GM12878 (cell line): ENCODE results near the gene STRBP. TPM values are rescaled to one million over a fixed set of nuclear protein-coding genes. Genes with fewer than 3 reads are reported as not detected.

ENCODE experiments used
- ATAC-seq: fragments of 200-7000 bp; cut with Tn5 transposase; 3 replicates; pipeline ENCODE4 v1.9.1; 2020; ENCODE audit warnings: mild to moderate bottlenecking, moderate library complexity
- BruUV-seq: library from RNA; stranded (reverse); fragments of 400-500 nt; replicated peaks from 2 replicates; lab custom pipeline; 2021; lab: Mats Ljungman, UMichigan
- CTCF ChIA-PET: fragments of 300-600 bp; sonication (Branson Sonifier 250); formaldehyde crosslinking; extraction: SDS; loops from one replicate; lab custom pipeline; 2021; ENCODE audit warnings: inconsistent platforms; lab: Yijun Ruan, JAX
- POLR2A ChIA-PET: fragments of 350-600 bp; formaldehyde crosslinking; extraction: SDS; loops from one replicate; lab custom pipeline; 2021; ENCODE audit warnings: inconsistent platforms; lab: Charles Lee
- RAD21 ChIA-PET: fragments of 300-600 bp; sonication (Branson Sonifier 250); formaldehyde crosslinking; loops from one replicate; lab custom pipeline; 2023; ENCODE audit warnings: antibody characterized with exemption; ENCODE audit not compliant: unreplicated experiment; lab: Charles Lee
- SMC1A ChIA-PET: fragments of 300-600 bp; sonication (Branson Sonifier 250); formaldehyde crosslinking; loops from one replicate; lab custom pipeline; 2023; ENCODE audit not compliant: unreplicated experiment, uncharacterized antibody; lab: Charles Lee
- DNase-seq: peaks from one replicate; pipeline ENCODE4 v3.0.0-alpha.2; 2011; ENCODE audit warnings: low read depth, low spot score
- FAIRE-seq: peaks from 3 replicates; lab custom pipeline; 2011; peaks lifted over from hg19 to GRCh38; lab: Jason Lieb, UNC
- H2AFZ ChIP-seq: 2 replicates; pipeline ENCODE4 v1.6.0; 2011; ENCODE audit warnings: low read depth, low read length, control low read depth; ENCODE audit not compliant: control insufficient read depth
- H3K27ac ChIP-seq: 2 replicates; pipeline ENCODE4 v1.5.1; 2011; ENCODE audit warnings: control low read depth; ENCODE audit not compliant: control insufficient read depth, insufficient read depth
- H3K27me3 ChIP-seq, 2 experiments: replicated peaks in 1 of 2; 2 replicates each; pipeline versions ENCODE4 v1.6.0 to v1.6.1; 2011; ENCODE audit warnings: low read length in 1 of 2; ENCODE audit not compliant: control insufficient read depth in 2 of 2, insufficient read depth in 2 of 2
- H3K36me3 ChIP-seq, 2 experiments: 2 replicates each; pipeline ENCODE4 v1.5.1; 2011; ENCODE audit warnings: low read length in 1 of 2; ENCODE audit not compliant: control insufficient read depth in 2 of 2, insufficient read depth in 2 of 2
- H3K4me1 ChIP-seq: 2 replicates; pipeline ENCODE4 v1.6.1; 2011; ENCODE audit warnings: mild to moderate bottlenecking, low read length, moderate library complexity, mixed read lengths; ENCODE audit not compliant: control insufficient read depth, insufficient read depth
- H3K4me2 ChIP-seq: 2 replicates; pipeline ENCODE4 v1.6.0; 2011; ENCODE audit warnings: control low read depth; ENCODE audit not compliant: control insufficient read depth, insufficient read depth
- H3K4me3 ChIP-seq: fragments of 200-600 bp; sonication (generic); 2 replicates; pipeline ENCODE4 v1.5.1; 2016
- H3K79me2 ChIP-seq: 2 replicates; pipeline ENCODE4 v1.6.0; 2011; ENCODE audit warnings: low read length; ENCODE audit not compliant: control insufficient read depth, insufficient read depth
- H3K9ac ChIP-seq: 2 replicates; pipeline ENCODE4 v1.8.0; 2011; ENCODE audit warnings: low read length, control low read depth, mixed read lengths; ENCODE audit not compliant: control insufficient read depth, insufficient read depth
- H3K9me3 ChIP-seq: replicated peaks from 3 replicates; pipeline ENCODE4 v1.5.1; 2011; ENCODE audit warnings: mild to moderate bottlenecking, low read length; ENCODE audit not compliant: control insufficient read depth, insufficient read depth
- H4K20me1 ChIP-seq: 2 replicates; pipeline ENCODE4 v1.6.0; 2011; ENCODE audit not compliant: control insufficient read depth, insufficient read depth
- ATF7 ChIP-seq: fragments of 450-650 bp; IDR thresholded peaks from 2 replicates; pipeline ENCODE4 v1.6.1; 2016; ENCODE audit warnings: low read depth, mild to moderate bottlenecking
- CBFB ChIP-seq: IDR thresholded peaks from 2 replicates; pipeline ENCODE4 v1.6.1; 2016; ENCODE audit warnings: antibody characterized with exemption, low read depth
- CHD1 ChIP-seq: IDR thresholded peaks from 2 replicates; pipeline ENCODE4 v1.6.1; 2012; ENCODE audit warnings: low read depth, low read length, improper control_type of control experiment
- MEF2B ChIP-seq: fragments of 450-650 bp; IDR thresholded peaks from 2 replicates; pipeline ENCODE4 v1.6.1; 2018; ENCODE audit warnings: mild to moderate bottlenecking, moderate library complexity; ENCODE audit not compliant: partially characterized antibody, poor library complexity, severe bottlenecking
- NBN ChIP-seq: fragments of 450-650 bp; IDR thresholded peaks from 2 replicates; pipeline ENCODE4 v1.6.1; 2016
- NR2C1 ChIP-seq: fragments of 450-650 bp; IDR thresholded peaks from 2 replicates; pipeline ENCODE4 v1.6.1; 2017; ENCODE audit warnings: antibody characterized with exemption, mild to moderate bottlenecking, moderate library complexity
- NR2F1 ChIP-seq: fragments of 450-650 bp; conservative IDR thresholded peaks from 2 replicates; pipeline ENCODE4 v1.6.1; 2017; ENCODE audit warnings: mild to moderate bottlenecking
- POLR2A ChIP-seq: IDR thresholded peaks from 2 replicates; pipeline ENCODE4 v1.6.1; 2011; ENCODE audit warnings: low read depth, mild to moderate bottlenecking, low read length
- POLR2AphosphoS2 ChIP-seq: IDR thresholded peaks from 2 replicates; pipeline ENCODE4 v1.6.1; 2011; ENCODE audit warnings: low read depth, mild to moderate bottlenecking, low read length, improper control_type of control experiment, moderate library complexity
- YBX1 ChIP-seq: fragments of 450-650 bp; IDR thresholded peaks from 2 replicates; pipeline ENCODE4 v1.6.1; 2016; ENCODE audit warnings: antibody characterized with exemption
- ZBTB11 ChIP-seq: fragments of 450-650 bp; formaldehyde crosslinking; IDR thresholded peaks from 2 replicates; pipeline ENCODE4 v1.5.0; 2022; ENCODE audit warnings: mild to moderate bottlenecking, missing genetic modification characterization
- ZNF217 ChIP-seq: fragments of 450-650 bp; IDR thresholded peaks from 2 replicates; pipeline ENCODE4 v1.6.1; 2017; ENCODE audit warnings: antibody characterized with exemption, mild to moderate bottlenecking
- WGBS: methylation state at CpG from one replicate; pipeline ENCODE4 v1.1.6; 2016; ENCODE audit warnings: low lambda C conversion rate; ENCODE audit not compliant: insufficient replicate concordance, insufficient coverage; ENCODE audit errors: missing lambda C conversion rate; 5-methylcytosine and 5-hydroxymethylcytosine counted together
- in situ Hi-C: fragments of 300-500 bp; cut with MboI; formaldehyde crosslinking; loops from 9 replicates; pipeline ENCODE4 v1.14.3; 2018; ENCODE audit warnings: mixed read lengths
- intact Hi-C: fragments of 100-400 bp; cut with micrococcal nuclease; formaldehyde crosslinking; loops from one replicate; pipeline ENCODE4 v1.14.2; 2022; ENCODE audit not compliant: unreplicated experiment
- polyA plus RNA-seq, 11 experiments: library from polyadenylated mRNA; depleted of rRNA in 4 of 11; unstranded in 6 of 11; stranded (reverse) in 5 of 11; fragments of >200 nt; fragmentation: Nextera tagmentation in 4 of 11; fragmentation: Illumina TruSeq in 1 of 11; extraction: Ambion mirVana in 4 of 11; extraction: Trizol in 1 of 11; gene quantifications; 1 replicate in 1 of 11; 2 replicates in 10 of 11; pipeline versions ENCODE4 v1.2.1 to v1.2.3, GENCODE V29; 2011 to 2016; ENCODE audit warnings: inconsistent platforms in 2 of 11, missing spikeins in 2 of 11, low read depth in 1 of 11
- total RNA-seq, 4 experiments: library from RNA; depleted of rRNA in 3 of 4; stranded (reverse); fragments of >200 nt in 3 of 4; fragmentation: Illumina TruSeq in 1 of 4; extraction: Trizol in 1 of 4; gene quantifications; 2 replicates each; pipeline versions ENCODE4 v1.2.1 to v1.2.3, GENCODE V29; 2013 to 2021
- TF ChIP-seq, protein P1 (sequence below): IDR thresholded peaks from 2 replicates; pipeline ENCODE4 v1.6.1; 2012; ENCODE audit warnings: improper control_type of control experiment, low read depth, low read length; ENCODE audit not compliant: insufficient replicate concordance
- TF ChIP-seq, protein P2 (sequence below): fragments of 150-350 bp; IDR thresholded peaks from 2 replicates; pipeline ENCODE4 v1.6.1; 2016; ENCODE audit warnings: low read depth, low read length

Gene STRBP
- total and polyA plus RNA-seq, 10 of the 15 experiments (the other 5 are each of a cell fraction or from before 2014, with no cell fraction given), result 31.0 to 96.8 (median 71.4) TPM

DNA sequence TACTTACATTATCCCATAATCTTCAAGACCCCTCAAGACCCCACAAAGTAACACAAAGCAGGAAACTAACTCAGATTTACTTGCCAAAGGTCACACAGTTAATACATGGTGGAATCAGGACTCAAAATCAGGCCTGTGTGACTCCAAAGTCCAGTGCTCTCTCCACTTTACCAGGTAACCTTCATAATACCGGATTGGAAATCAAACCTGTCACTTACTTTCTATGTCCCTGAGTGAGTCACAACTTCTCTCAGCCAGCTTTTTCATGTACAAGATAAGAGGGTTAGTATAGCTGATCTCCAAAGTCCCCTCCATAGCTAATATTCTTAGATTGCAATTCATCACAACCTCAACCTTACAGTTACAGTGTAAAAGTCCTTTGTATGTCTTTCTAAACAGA is 17.1 kb downstream of the STRBP start:
- Histone ChIP-seq H3K4me2 (no peak overlapping the region), H3K9me3 (no peaks in the 10 kb centered on the region), H3K27me3 (no peaks in the 10 kb centered on the region), H4K20me1 (no peaks in the 10 kb centered on the region; the same call in 1 of the 2 replicates), H2AFZ (no peak overlapping the region), H3K79me2 (peaks cover 81% of the 10 kb centered on the region), H3K36me3 (no peaks in the 10 kb centered on the region), H3K4me1 (no peaks in the 10 kb centered on the region), H3K27ac (no peak overlapping the region), H3K9ac (no peak overlapping the region), H3K4me3 (no peak overlapping the region)
- RAD21 ChIA-PET, result interaction anchor here (0.7 to 1.5 kb wide), 4 partner anchors 9 to 148 kb away, joined by 3 to 6 read pairs (median 4); no protein-coding TSS in a partner anchor
- intact Hi-C loops, result no loop called here
- FAIRE-seq, result no peak
- SMC1A ChIA-PET, result interaction anchor here (1.0 to 8.6 kb wide), 5 partner anchors 9 to 98 kb away, joined by 3 to 83 read pairs (median 6); no protein-coding TSS in a partner anchor
- no peak for DNase-seq
- BruUV-seq, result TSS peak; percentile 6
- 35% methylated on average over 1 of the region's 1 CpG for WGBS
- ATAC-seq, result no peak
- in situ Hi-C loops, result no loop called here
- CTCF ChIA-PET, result interaction anchor here (0.8 to 2.2 kb wide), 7 partner anchors 9 to 169 kb away, joined by 3 to 14 read pairs (median 5); no protein-coding TSS in a partner anchor
- POLR2A ChIA-PET, result interaction anchor here (0.7 to 1.4 kb wide), 4 partner anchors 8 to 18 kb away, joined by 3 to 6 read pairs (median 4); no protein-coding TSS in a partner anchor
- no peak for TF ChIP-seq NR2C1
- TF ChIP-seq ZBTB11 (CRISPR knock-in tag), result no peak
- no peak for TF ChIP-seq POLR2A
- no peak for TF ChIP-seq MEF2B
- no peak for TF ChIP-seq NR2F1
- no peak for TF ChIP-seq CHD1
- TF ChIP-seq ZNF217, result no peak
- no peak for TF ChIP-seq ATF7
- TF ChIP-seq, protein P1, sequence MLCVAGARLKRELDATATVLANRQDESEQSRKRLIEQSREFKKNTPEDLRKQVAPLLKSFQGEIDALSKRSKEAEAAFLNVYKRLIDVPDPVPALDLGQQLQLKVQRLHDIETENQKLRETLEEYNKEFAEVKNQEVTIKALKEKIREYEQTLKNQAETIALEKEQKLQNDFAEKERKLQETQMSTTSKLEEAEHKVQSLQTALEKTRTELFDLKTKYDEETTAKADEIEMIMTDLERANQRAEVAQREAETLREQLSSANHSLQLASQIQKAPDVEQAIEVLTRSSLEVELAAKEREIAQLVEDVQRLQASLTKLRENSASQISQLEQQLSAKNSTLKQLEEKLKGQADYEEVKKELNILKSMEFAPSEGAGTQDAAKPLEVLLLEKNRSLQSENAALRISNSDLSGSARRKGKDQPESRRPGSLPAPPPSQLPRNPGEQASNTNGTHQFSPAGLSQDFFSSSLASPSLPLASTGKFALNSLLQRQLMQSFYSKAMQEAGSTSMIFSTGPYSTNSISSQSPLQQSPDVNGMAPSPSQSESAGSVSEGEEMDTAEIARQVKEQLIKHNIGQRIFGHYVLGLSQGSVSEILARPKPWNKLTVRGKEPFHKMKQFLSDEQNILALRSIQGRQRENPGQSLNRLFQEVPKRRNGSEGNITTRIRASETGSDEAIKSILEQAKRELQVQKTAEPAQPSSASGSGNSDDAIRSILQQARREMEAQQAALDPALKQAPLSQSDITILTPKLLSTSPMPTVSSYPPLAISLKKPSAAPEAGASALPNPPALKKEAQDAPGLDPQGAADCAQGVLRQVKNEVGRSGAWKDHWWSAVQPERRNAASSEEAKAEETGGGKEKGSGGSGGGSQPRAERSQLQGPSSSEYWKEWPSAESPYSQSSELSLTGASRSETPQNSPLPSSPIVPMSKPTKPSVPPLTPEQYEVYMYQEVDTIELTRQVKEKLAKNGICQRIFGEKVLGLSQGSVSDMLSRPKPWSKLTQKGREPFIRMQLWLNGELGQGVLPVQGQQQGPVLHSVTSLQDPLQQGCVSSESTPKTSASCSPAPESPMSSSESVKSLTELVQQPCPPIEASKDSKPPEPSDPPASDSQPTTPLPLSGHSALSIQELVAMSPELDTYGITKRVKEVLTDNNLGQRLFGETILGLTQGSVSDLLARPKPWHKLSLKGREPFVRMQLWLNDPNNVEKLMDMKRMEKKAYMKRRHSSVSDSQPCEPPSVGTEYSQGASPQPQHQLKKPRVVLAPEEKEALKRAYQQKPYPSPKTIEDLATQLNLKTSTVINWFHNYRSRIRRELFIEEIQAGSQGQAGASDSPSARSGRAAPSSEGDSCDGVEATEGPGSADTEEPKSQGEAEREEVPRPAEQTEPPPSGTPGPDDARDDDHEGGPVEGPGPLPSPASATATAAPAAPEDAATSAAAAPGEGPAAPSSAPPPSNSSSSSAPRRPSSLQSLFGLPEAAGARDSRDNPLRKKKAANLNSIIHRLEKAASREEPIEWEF, result no peak
- no peak for TF ChIP-seq CBFB
- no peak for TF ChIP-seq POLR2AphosphoS2
- no peak for TF ChIP-seq YBX1
- TF ChIP-seq, protein P2, sequence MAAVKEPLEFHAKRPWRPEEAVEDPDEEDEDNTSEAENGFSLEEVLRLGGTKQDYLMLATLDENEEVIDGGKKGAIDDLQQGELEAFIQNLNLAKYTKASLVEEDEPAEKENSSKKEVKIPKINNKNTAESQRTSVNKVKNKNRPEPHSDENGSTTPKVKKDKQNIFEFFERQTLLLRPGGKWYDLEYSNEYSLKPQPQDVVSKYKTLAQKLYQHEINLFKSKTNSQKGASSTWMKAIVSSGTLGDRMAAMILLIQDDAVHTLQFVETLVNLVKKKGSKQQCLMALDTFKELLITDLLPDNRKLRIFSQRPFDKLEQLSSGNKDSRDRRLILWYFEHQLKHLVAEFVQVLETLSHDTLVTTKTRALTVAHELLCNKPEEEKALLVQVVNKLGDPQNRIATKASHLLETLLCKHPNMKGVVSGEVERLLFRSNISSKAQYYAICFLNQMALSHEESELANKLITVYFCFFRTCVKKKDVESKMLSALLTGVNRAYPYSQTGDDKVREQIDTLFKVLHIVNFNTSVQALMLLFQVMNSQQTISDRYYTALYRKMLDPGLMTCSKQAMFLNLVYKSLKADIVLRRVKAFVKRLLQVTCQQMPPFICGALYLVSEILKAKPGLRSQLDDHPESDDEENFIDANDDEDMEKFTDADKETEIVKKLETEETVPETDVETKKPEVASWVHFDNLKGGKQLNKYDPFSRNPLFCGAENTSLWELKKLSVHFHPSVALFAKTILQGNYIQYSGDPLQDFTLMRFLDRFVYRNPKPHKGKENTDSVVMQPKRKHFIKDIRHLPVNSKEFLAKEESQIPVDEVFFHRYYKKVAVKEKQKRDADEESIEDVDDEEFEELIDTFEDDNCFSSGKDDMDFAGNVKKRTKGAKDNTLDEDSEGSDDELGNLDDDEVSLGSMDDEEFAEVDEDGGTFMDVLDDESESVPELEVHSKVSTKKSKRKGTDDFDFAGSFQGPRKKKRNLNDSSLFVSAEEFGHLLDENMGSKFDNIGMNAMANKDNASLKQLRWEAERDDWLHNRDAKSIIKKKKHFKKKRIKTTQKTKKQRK, result no peak
- no peak for TF ChIP-seq NBN
